ENCODE measurements around the gene RAD51D.
"Not testable (repeated sequence)": the region's sequence is repeated elsewhere in the genome, so short reads cannot be mapped to it uniquely, and the experiment has no call there.

The RAD51D gene

GRCh38 chr17:35121315-35121714 is 1.7 kb upstream of the RAD51D start, which contains the start of gene FNDC8:
Gene FNDC8, plus strand, starts transcription at chr17:35121615. Its CDS starts 79 bp downstream, at chr17:35121694.
- Histone ChIP-seq H3K9ac (ENCODE audit: low read depth in 1 of 2, low read length in 2 of 2) (no peak within 1 kb of the TSS), H3K27me3 (ENCODE audit: control insufficient read depth in 1 of 2, insufficient read depth in 2 of 2, low read length in 2 of 2) (no peaks in the 10 kb centered on the region), H3K4me1 (ENCODE audit: control insufficient read depth in 1 of 2, insufficient read depth in 2 of 2, low read length in 2 of 2) (peaks cover 10 to 11% of the 10 kb centered on the region in 2 donors), H3K27ac (ENCODE audit: low read depth, low read length) (no peak within 1 kb of the TSS), H3K4me3 (ENCODE audit: low read depth in 1 of 2, low read length in 2 of 2) (no peak within 1 kb of the TSS), H3K36me3 (ENCODE audit: control insufficient read depth in 1 of 2, insufficient read depth in 2 of 2, low read length in 2 of 2) (peaks cover 0 to 5% of the 10 kb centered on the region in 2 donors), H3K9me3 (ENCODE audit: control insufficient read depth in 1 of 2, low read length in 2 of 2) (no peaks in the 10 kb centered on the region)

- no peak overlapping the region for H3K27ac ChIP-seq (ENCODE audit: low read depth, low read length)
- H3K4me3 ChIP-seq (ENCODE audit: low read depth in 1 of 2, low read length in 2 of 2), result no peak overlapping the region
- no peaks in the 10 kb centered on the region for H3K9me3 ChIP-seq (ENCODE audit: control insufficient read depth in 1 of 2, low read length in 2 of 2)
- H3K27me3 ChIP-seq (ENCODE audit: control insufficient read depth in 1 of 2, insufficient read depth in 2 of 2, low read length in 2 of 2), result no peaks in the 10 kb centered on the region
- no peak overlapping the region for H3K9ac ChIP-seq (ENCODE audit: low read depth in 1 of 2, low read length in 2 of 2)
- peaks cover 0 to 5% of the 10 kb centered on the region in 2 donors for H3K36me3 ChIP-seq (ENCODE audit: control insufficient read depth in 1 of 2, insufficient read depth in 2 of 2, low read length in 2 of 2)
- peaks cover 10 to 11% of the 10 kb centered on the region in 2 donors for H3K4me1 ChIP-seq (ENCODE audit: control insufficient read depth in 1 of 2, insufficient read depth in 2 of 2, low read length in 2 of 2)
Observed at GRCh38 chr17:35117984-35118383, 1.7 kb downstream of the RAD51D start.

- no peak overlapping the region for H3K27ac ChIP-seq (ENCODE audit: low read depth, low read length)
- H3K4me1 ChIP-seq (ENCODE audit: control insufficient read depth in 1 of 2, insufficient read depth in 2 of 2, low read length in 2 of 2), result peaks cover 10 to 11% of the 10 kb centered on the region in 2 donors
- no peak overlapping the region for H3K9ac ChIP-seq (ENCODE audit: low read depth in 1 of 2, low read length in 2 of 2)
- H3K36me3 ChIP-seq (ENCODE audit: control insufficient read depth in 1 of 2, insufficient read depth in 2 of 2, low read length in 2 of 2), result peaks cover 0 to 5% of the 10 kb centered on the region in 2 donors
- H3K4me3 ChIP-seq (ENCODE audit: low read depth in 1 of 2, low read length in 2 of 2), result no peak overlapping the region
- no peaks in the 10 kb centered on the region for H3K9me3 ChIP-seq (ENCODE audit: control insufficient read depth in 1 of 2, low read length in 2 of 2)
- H3K27me3 ChIP-seq (ENCODE audit: control insufficient read depth in 1 of 2, insufficient read depth in 2 of 2, low read length in 2 of 2), result no peaks in the 10 kb centered on the region
Observed at GRCh38 chr17:35116845-35117244, 2.8 kb downstream of the RAD51D start.

GRCh38 chr17:35110791-35111190 is 8.9 kb downstream of the RAD51D start:
- H3K9me3 ChIP-seq (ENCODE audit: control insufficient read depth in 1 of 2, low read length in 2 of 2); H3K4me1 ChIP-seq (ENCODE audit: control insufficient read depth in 1 of 2, insufficient read depth in 2 of 2, low read length in 2 of 2); H3K27ac ChIP-seq (ENCODE audit: low read depth, low read length); H3K4me3 ChIP-seq (ENCODE audit: low read depth in 1 of 2, low read length in 2 of 2); H3K27me3 ChIP-seq (ENCODE audit: control insufficient read depth in 1 of 2, insufficient read depth in 2 of 2, low read length in 2 of 2); H3K9ac ChIP-seq (ENCODE audit: low read depth in 1 of 2, low read length in 2 of 2): not testable (repeated sequence)
- peaks cover 8 to 16% of the 10 kb centered on the region in 2 donors for H3K36me3 ChIP-seq (ENCODE audit: control insufficient read depth in 1 of 2, insufficient read depth in 2 of 2, low read length in 2 of 2)

GRCh38 chr17:35104844-35105450 is 14.7 kb downstream of the RAD51D start:
- H3K4me1 ChIP-seq (ENCODE audit: control insufficient read depth in 1 of 2, insufficient read depth in 2 of 2, low read length in 2 of 2), result no peaks in the 10 kb centered on the region
- no peaks in the 10 kb centered on the region for H3K27me3 ChIP-seq (ENCODE audit: control insufficient read depth in 1 of 2, insufficient read depth in 2 of 2, low read length in 2 of 2)
- H3K9ac ChIP-seq (ENCODE audit: low read depth in 1 of 2, low read length in 2 of 2), result no peak overlapping the region
- H3K27ac ChIP-seq (ENCODE audit: low read depth, low read length), result no peak overlapping the region
- no peaks in the 10 kb centered on the region for H3K9me3 ChIP-seq (ENCODE audit: control insufficient read depth in 1 of 2, low read length in 2 of 2)
- no peak overlapping the region for H3K4me3 ChIP-seq (ENCODE audit: low read depth in 1 of 2, low read length in 2 of 2)
- peaks cover 16 to 40% of the 10 kb centered on the region in 2 donors for H3K36me3 ChIP-seq (ENCODE audit: control insufficient read depth in 1 of 2, insufficient read depth in 2 of 2, low read length in 2 of 2)

- Histone ChIP-seq H3K9ac (ENCODE audit: low read depth in 1 of 2, low read length in 2 of 2) (no peak overlapping the region), H3K36me3 (ENCODE audit: control insufficient read depth in 1 of 2, insufficient read depth in 2 of 2, low read length in 2 of 2) (peaks cover 16 to 53% of the 10 kb centered on the region in 2 donors), H3K27me3 (ENCODE audit: control insufficient read depth in 1 of 2, insufficient read depth in 2 of 2, low read length in 2 of 2) (no peaks in the 10 kb centered on the region), H3K4me1 (ENCODE audit: control insufficient read depth in 1 of 2, insufficient read depth in 2 of 2, low read length in 2 of 2) (no peaks in the 10 kb centered on the region), H3K4me3 (ENCODE audit: low read depth in 1 of 2, low read length in 2 of 2) (no peak overlapping the region), H3K27ac (ENCODE audit: low read depth, low read length) (no peak overlapping the region), H3K9me3 (ENCODE audit: control insufficient read depth in 1 of 2, low read length in 2 of 2) (no peaks in the 10 kb centered on the region)
Observed at GRCh38 chr17:35103271-35103670, 16.4 kb downstream of the RAD51D start.

- Histone ChIP-seq H3K36me3 (ENCODE audit: control insufficient read depth in 1 of 2, insufficient read depth in 2 of 2, low read length in 2 of 2) (peaks cover 16 to 52% of the 10 kb centered on the region in 2 donors), H3K9ac (ENCODE audit: low read depth in 1 of 2, low read length in 2 of 2) (no peak overlapping the region), H3K27me3 (ENCODE audit: control insufficient read depth in 1 of 2, insufficient read depth in 2 of 2, low read length in 2 of 2) (no peaks in the 10 kb centered on the region), H3K4me1 (ENCODE audit: control insufficient read depth in 1 of 2, insufficient read depth in 2 of 2, low read length in 2 of 2) (no peaks in the 10 kb centered on the region), H3K27ac (ENCODE audit: low read depth, low read length) (no peak overlapping the region), H3K4me3 (ENCODE audit: low read depth in 1 of 2, low read length in 2 of 2) (no peak overlapping the region), H3K9me3 (ENCODE audit: control insufficient read depth in 1 of 2, low read length in 2 of 2) (no peaks in the 10 kb centered on the region)
Observed at GRCh38 chr17:35101725-35102124, 17.9 kb downstream of the RAD51D start.

GRCh38 chr17:35101036-35101435 is 18.6 kb downstream of the RAD51D start:
- Histone ChIP-seq H3K9me3 (ENCODE audit: control insufficient read depth in 1 of 2, low read length in 2 of 2) (no peaks in the 10 kb centered on the region), H3K4me3 (ENCODE audit: low read depth in 1 of 2, low read length in 2 of 2) (no peak overlapping the region), H3K27me3 (ENCODE audit: control insufficient read depth in 1 of 2, insufficient read depth in 2 of 2, low read length in 2 of 2) (no peaks in the 10 kb centered on the region), H3K9ac (ENCODE audit: low read depth in 1 of 2, low read length in 2 of 2) (no peak overlapping the region), H3K4me1 (ENCODE audit: control insufficient read depth in 1 of 2, insufficient read depth in 2 of 2, low read length in 2 of 2) (no peaks in the 10 kb centered on the region), H3K36me3 (ENCODE audit: control insufficient read depth in 1 of 2, insufficient read depth in 2 of 2, low read length in 2 of 2) (peaks cover 11 to 45% of the 10 kb centered on the region in 2 donors), H3K27ac (ENCODE audit: low read depth, low read length) (no peak overlapping the region)

- no peaks in the 10 kb centered on the region for H3K9me3 ChIP-seq (ENCODE audit: control insufficient read depth in 1 of 2, low read length in 2 of 2)
- no peak overlapping the region for H3K9ac ChIP-seq (ENCODE audit: low read depth in 1 of 2, low read length in 2 of 2)
- H3K4me3 ChIP-seq (ENCODE audit: low read depth in 1 of 2, low read length in 2 of 2), result no peak overlapping the region
- no peaks in the 10 kb centered on the region for H3K27me3 ChIP-seq (ENCODE audit: control insufficient read depth in 1 of 2, insufficient read depth in 2 of 2, low read length in 2 of 2)
- H3K27ac ChIP-seq (ENCODE audit: low read depth, low read length), result no peak overlapping the region
- H3K4me1 ChIP-seq (ENCODE audit: control insufficient read depth in 1 of 2, insufficient read depth in 2 of 2, low read length in 2 of 2), result no peaks in the 10 kb centered on the region
- peaks cover 5 to 40% of the 10 kb centered on the region in 2 donors for H3K36me3 ChIP-seq (ENCODE audit: control insufficient read depth in 1 of 2, insufficient read depth in 2 of 2, low read length in 2 of 2)
Observed at GRCh38 chr17:35099908-35100307, 19.8 kb downstream of the RAD51D start.

- Histone ChIP-seq H3K4me1 (ENCODE audit: control insufficient read depth in 1 of 2, insufficient read depth in 2 of 2, low read length in 2 of 2) (no peaks in the 10 kb centered on the region), H3K9ac (ENCODE audit: low read depth in 1 of 2, low read length in 2 of 2) (no peak overlapping the region), H3K27me3 (ENCODE audit: control insufficient read depth in 1 of 2, insufficient read depth in 2 of 2, low read length in 2 of 2) (no peaks in the 10 kb centered on the region), H3K4me3 (ENCODE audit: low read depth in 1 of 2, low read length in 2 of 2) (no peak overlapping the region), H3K9me3 (ENCODE audit: control insufficient read depth in 1 of 2, low read length in 2 of 2) (no peaks in the 10 kb centered on the region), H3K27ac (ENCODE audit: low read depth, low read length) (no peak overlapping the region), H3K36me3 (ENCODE audit: control insufficient read depth in 1 of 2, insufficient read depth in 2 of 2, low read length in 2 of 2) (peaks cover 5 to 37% of the 10 kb centered on the region in 2 donors)
Observed at GRCh38 chr17:35097776-35098175, 21.9 kb downstream of the RAD51D start.
